ENCODE measurements around the gene SHC2.

SHC2 gene

GRCh38 chr19:408902-409515 lies 51.8 kb downstream of the SHC2 start, which contains the start of gene C2CD4C (continued):
- TF ChIP-seq ELK4 (IDR thresholded peaks at IDR 0.05; ENCODE audit: borderline replicate concordance, low read depth, low read length) (no peak), ZNF701 (tag by site-specific recombination; IDR thresholded peaks at IDR 0.05) (no peak), CTCF (tag by site-specific recombination; IDR thresholded peaks at IDR 0.05) (no peak), ZNF341 (tag by site-specific recombination; IDR thresholded peaks at IDR 0.05; ENCODE audit: low read depth) (no peak), ZNF530 (tag by site-specific recombination; IDR thresholded peaks at IDR 0.05; ENCODE audit: low read depth) (no peak), ZNF174 (tag by site-specific recombination; IDR thresholded peaks at IDR 0.05) (no peak), ZSCAN18 (tag by site-specific recombination; IDR thresholded peaks at IDR 0.05) (no peak), ZNF837 (tag by site-specific recombination; IDR thresholded peaks at IDR 0.05) (no peak), ZFP3 (tag by site-specific recombination; IDR thresholded peaks at IDR 0.05; ENCODE audit: low read depth) (no peak), ZNF248 (tag by site-specific recombination; IDR thresholded peaks at IDR 0.05) (no peak), ZNF391 (tag by site-specific recombination; IDR thresholded peaks at IDR 0.05; ENCODE audit: borderline replicate concordance, low read depth) (no peak), ZNF596 (tag by site-specific recombination; IDR thresholded peaks at IDR 0.05) (no peak), ZIC2 (tag by site-specific recombination; IDR thresholded peaks at IDR 0.05) (peak; percentile 70; the same call in 1 of the 2 replicates), ZEB2 (tag by site-specific recombination; IDR thresholded peaks at IDR 0.05) (peak; percentile 59; the same call in 1 of the 2 replicates), ZNF211 (tag by site-specific recombination; IDR thresholded peaks at IDR 0.05; ENCODE audit: low read depth) (no peak), ZNF155 (tag by site-specific recombination; IDR thresholded peaks at IDR 0.05) (no peak), ZNF114 (tag by site-specific recombination; IDR thresholded peaks at IDR 0.05) (no peak), PRDM6 (tag by site-specific recombination; IDR thresholded peaks at IDR 0.05) (no peak), ZNF146 (tag by site-specific recombination; IDR thresholded peaks at IDR 0.05) (no peak), ZNF362 (tag by site-specific recombination; IDR thresholded peaks at IDR 0.05) (no peak), ZFHX2 (tag by site-specific recombination; conservative IDR thresholded peaks at IDR 0.05) (peak; percentile 92), OVOL3 (tag by site-specific recombination; IDR thresholded peaks at IDR 0.05) (no peak), ZNF26 (tag by site-specific recombination; IDR thresholded peaks at IDR 0.05) (no peak), ZNF426 (tag by site-specific recombination; IDR thresholded peaks at IDR 0.05) (no peak), ZBTB44 (tag by site-specific recombination; IDR thresholded peaks at IDR 0.05) (0 out of 2 replicates have a peak, but pooled peaks have one; percentile 17), ZNF202 (tag by site-specific recombination; IDR thresholded peaks at IDR 0.05; ENCODE audit: borderline replicate concordance) (no peak), IKZF3 (tag by site-specific recombination; IDR thresholded peaks at IDR 0.05) (no peak), PRDM1 (tag by site-specific recombination; IDR thresholded peaks at IDR 0.05) (no peak), ZNF501 (tag by site-specific recombination; IDR thresholded peaks at IDR 0.05) (no peak)

All from HEK293 (cell line).